ENCODE data around the gene FAM171A1.
"Not testable (repeated sequence)": the region's sequence is repeated elsewhere in the genome, so short reads cannot be mapped to it uniquely, and the experiment has no call there.

The FAM171A1 gene

DNA sequence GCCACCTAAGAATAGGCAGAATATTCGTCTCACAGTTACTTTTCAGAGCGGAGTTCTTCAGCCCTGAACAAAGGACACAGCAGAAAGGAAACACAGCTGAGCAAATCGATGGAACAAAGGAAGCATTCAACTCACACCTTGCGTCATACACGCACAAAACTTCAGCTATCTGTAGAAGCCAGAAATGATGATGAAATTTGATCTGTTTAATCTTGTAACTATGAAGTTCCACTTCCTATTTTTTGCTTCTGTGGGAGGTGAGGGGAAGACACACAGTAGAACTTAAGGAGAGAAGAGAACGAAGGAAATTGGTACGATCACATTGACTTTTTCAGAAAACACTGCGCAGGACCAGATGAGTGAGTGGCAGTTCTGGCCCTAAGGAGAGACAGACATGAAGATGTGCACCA, 26.2 kb downstream of the FAM171A1 start:
- DNase-seq (ENCODE audit: low read depth, low spot score): no peak
- no peaks in the 10 kb centered on the region for H3K9me3 ChIP-seq (ENCODE audit: low read depth, low read length)
- TF ChIP-seq EZH2 (IDR thresholded peaks at IDR 0.05) (no peak), POLR2AphosphoS5 (IDR thresholded peaks at IDR 0.05; ENCODE audit: borderline replicate concordance, low read depth, low read length) (no peak), FOXP2 (optimal IDR thresholded peaks at IDR 0.05; ENCODE audit: control extremely low read depth, extremely low read length, insufficient read depth) (no peak)
- H3K27ac ChIP-seq: no peak overlapping the region
- H3K9ac ChIP-seq (ENCODE audit: insufficient read length): no peak overlapping the region
- no peaks in the 10 kb centered on the region for H3K36me3 ChIP-seq (ENCODE audit: insufficient read depth, low read length)
- H3K4me3 ChIP-seq: no peak overlapping the region

- TF ChIP-seq FOXP2 (optimal IDR thresholded peaks at IDR 0.05; ENCODE audit: control extremely low read depth, extremely low read length, insufficient read depth): no peak
- no peak for TF ChIP-seq EZH2 (IDR thresholded peaks at IDR 0.05)
- TF ChIP-seq POLR2AphosphoS5 (IDR thresholded peaks at IDR 0.05; ENCODE audit: borderline replicate concordance, low read depth, low read length): no peak
- no peak for DNase-seq (ENCODE audit: low read depth, low spot score)
- H3K4me3 ChIP-seq: no peak overlapping the region
- H3K27ac ChIP-seq: no peak overlapping the region
- no peak overlapping the region for H3K9ac ChIP-seq (ENCODE audit: insufficient read length)
- no peaks in the 10 kb centered on the region for H3K9me3 ChIP-seq (ENCODE audit: low read depth, low read length)
- H3K36me3 ChIP-seq (ENCODE audit: insufficient read depth, low read length): no peaks in the 10 kb centered on the region
Observed at GRCh38 chr10:15344256-15344875, 26.7 kb downstream of the FAM171A1 start.

DNA sequence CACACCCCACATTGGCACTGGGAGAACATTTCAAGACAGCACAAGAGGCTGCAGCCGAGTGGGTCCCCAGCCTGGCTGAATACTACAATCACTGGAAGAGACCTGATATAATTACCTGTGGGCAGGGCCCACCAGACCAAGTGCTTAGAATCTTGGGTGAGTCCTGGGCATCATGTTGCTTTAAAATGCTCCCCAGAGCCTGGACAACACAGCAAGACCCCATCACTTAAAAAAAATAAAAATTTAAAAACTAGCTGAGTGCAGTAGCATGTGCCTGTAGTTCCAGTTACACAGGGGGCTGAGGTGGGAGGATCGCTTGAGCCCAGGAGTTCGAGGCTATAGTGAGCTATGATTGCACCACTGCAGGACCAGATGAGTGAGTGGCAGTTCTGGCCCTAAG, 28.1 kb downstream of the FAM171A1 start:
- no peak for DNase-seq (ENCODE audit: low read depth, low spot score)
- TF ChIP-seq POLR2AphosphoS5 (IDR thresholded peaks at IDR 0.05; ENCODE audit: borderline replicate concordance, low read depth, low read length): no peak
- TF ChIP-seq EZH2 (IDR thresholded peaks at IDR 0.05): no peak
- TF ChIP-seq FOXP2 (optimal IDR thresholded peaks at IDR 0.05; ENCODE audit: control extremely low read depth, extremely low read length, insufficient read depth): no peak
- H3K9ac ChIP-seq (ENCODE audit: insufficient read length): no peak overlapping the region

GRCh38 chr10:15341502-15342128, 29.5 kb downstream of the FAM171A1 start:
- no peak overlapping the region for H3K27ac ChIP-seq
- H3K36me3 ChIP-seq (ENCODE audit: insufficient read depth, low read length): no peaks in the 10 kb centered on the region
- TF ChIP-seq FOXP2 (optimal IDR thresholded peaks at IDR 0.05; ENCODE audit: control extremely low read depth, extremely low read length, insufficient read depth) (no peak), EZH2 (IDR thresholded peaks at IDR 0.05) (no peak), POLR2AphosphoS5 (IDR thresholded peaks at IDR 0.05; ENCODE audit: borderline replicate concordance, low read depth, low read length) (no peak)
- no peak overlapping the region for H3K9ac ChIP-seq (ENCODE audit: insufficient read length)
- H3K4me3 ChIP-seq: no peak overlapping the region
- H3K9me3 ChIP-seq (ENCODE audit: low read depth, low read length): no peaks in the 10 kb centered on the region
- DNase-seq (ENCODE audit: low read depth, low spot score): no peak

More for the DNA sequence above, 28.1 kb downstream of the FAM171A1 start:
- H3K9me3 ChIP-seq (ENCODE audit: low read depth, low read length): no peaks in the 10 kb centered on the region
- no peak overlapping the region for H3K27ac ChIP-seq
- H3K36me3 ChIP-seq (ENCODE audit: insufficient read depth, low read length): no peaks in the 10 kb centered on the region
- H3K4me3 ChIP-seq: no peak overlapping the region

DNA sequence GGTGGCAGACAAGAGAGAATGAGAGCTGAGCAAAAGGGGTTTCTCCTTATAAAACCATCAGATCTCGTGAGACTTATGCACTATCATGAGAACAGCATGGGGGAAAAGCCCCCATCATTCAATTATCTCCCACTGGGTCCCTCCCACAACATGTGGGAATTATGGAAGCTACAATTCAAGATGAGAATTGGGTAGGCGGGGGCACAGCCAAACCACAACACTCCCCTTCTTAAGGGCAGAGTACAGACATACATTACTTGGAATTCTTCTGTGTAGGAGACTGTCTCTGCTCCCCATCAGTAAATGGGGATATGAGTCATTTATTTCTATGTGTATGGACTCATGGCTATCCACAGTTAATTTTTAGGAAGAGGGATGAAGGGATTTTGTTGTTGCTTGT, 31.2 kb downstream of the FAM171A1 start:
- H3K27ac ChIP-seq: no peak overlapping the region
- no peaks in the 10 kb centered on the region for H3K36me3 ChIP-seq (ENCODE audit: insufficient read depth, low read length)
- no peaks in the 10 kb centered on the region for H3K9me3 ChIP-seq (ENCODE audit: low read depth, low read length)
- no peak for DNase-seq (ENCODE audit: low read depth, low spot score)
- no peak overlapping the region for H3K9ac ChIP-seq (ENCODE audit: insufficient read length)
- H3K4me3 ChIP-seq: no peak overlapping the region
- TF ChIP-seq FOXP2 (optimal IDR thresholded peaks at IDR 0.05; ENCODE audit: control extremely low read depth, extremely low read length, insufficient read depth) (no peak), POLR2AphosphoS5 (IDR thresholded peaks at IDR 0.05; ENCODE audit: borderline replicate concordance, low read depth, low read length) (no peak), EZH2 (IDR thresholded peaks at IDR 0.05) (no peak)

- not testable (repeated sequence) for H3K9me3 ChIP-seq (ENCODE audit: low read depth, low read length); H3K9ac ChIP-seq (ENCODE audit: insufficient read length); DNase-seq (ENCODE audit: low read depth, low spot score); H3K4me3 ChIP-seq; H3K36me3 ChIP-seq (ENCODE audit: insufficient read depth, low read length); H3K27ac ChIP-seq
Observed at GRCh38 chr10:15337441-15337923, 33.6 kb downstream of the FAM171A1 start.

DNA sequence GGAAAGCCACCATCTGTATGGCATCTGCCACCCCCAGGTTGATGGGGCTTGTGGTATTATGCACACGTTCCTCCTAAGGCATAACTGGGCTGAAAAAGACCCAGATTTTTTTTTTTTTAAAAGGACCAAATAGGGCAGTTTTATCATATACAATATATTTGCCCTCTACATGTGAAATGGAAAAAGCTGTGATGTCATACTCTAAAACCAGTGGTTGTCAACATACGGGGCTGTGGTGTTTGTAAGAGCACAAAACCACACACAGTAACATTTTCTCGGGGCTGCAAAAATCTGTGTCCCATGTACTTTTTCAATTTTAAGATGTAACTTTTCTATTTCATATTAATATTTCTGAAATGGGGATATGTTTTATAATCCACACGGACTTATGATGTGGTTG, 34.9 kb downstream of the FAM171A1 start:
- Histone ChIP-seq H3K36me3 (ENCODE audit: insufficient read depth, low read length) (no peaks in the 10 kb centered on the region), H3K4me3 (no peak overlapping the region), H3K9ac (ENCODE audit: insufficient read length) (no peak overlapping the region), H3K9me3 (ENCODE audit: low read depth, low read length) (no peaks in the 10 kb centered on the region), H3K27ac (no peak overlapping the region)
- DNase-seq (ENCODE audit: low read depth, low spot score): no peak
- TF ChIP-seq POLR2AphosphoS5 (IDR thresholded peaks at IDR 0.05; ENCODE audit: borderline replicate concordance, low read depth, low read length) (no peak), EZH2 (IDR thresholded peaks at IDR 0.05) (no peak), FOXP2 (optimal IDR thresholded peaks at IDR 0.05; ENCODE audit: control extremely low read depth, extremely low read length, insufficient read depth) (no peak)

- no peaks in the 10 kb centered on the region for H3K36me3 ChIP-seq (ENCODE audit: insufficient read depth, low read length)
Observed at GRCh38 chr10:15335508-15335907, 35.6 kb downstream of the FAM171A1 start.

More at GRCh38 chr10:15335508-15335907, 35.6 kb downstream of the FAM171A1 start:
- no peak overlapping the region for H3K9ac ChIP-seq (ENCODE audit: insufficient read length)
- H3K9me3 ChIP-seq (ENCODE audit: low read depth, low read length): no peaks in the 10 kb centered on the region
- no peak overlapping the region for H3K27ac ChIP-seq
- H3K4me3 ChIP-seq: no peak overlapping the region
- DNase-seq (ENCODE audit: low read depth, low spot score): no peak
- TF ChIP-seq POLR2AphosphoS5 (IDR thresholded peaks at IDR 0.05; ENCODE audit: borderline replicate concordance, low read depth, low read length): no peak
- TF ChIP-seq EZH2 (IDR thresholded peaks at IDR 0.05): no peak
- no peak for TF ChIP-seq FOXP2 (optimal IDR thresholded peaks at IDR 0.05; ENCODE audit: control extremely low read depth, extremely low read length, insufficient read depth)

Data from SK-N-MC (cell line).